ENCODE measurements around the gene FAM131C. TPM values are rescaled to one million over a fixed set of nuclear protein-coding genes. Genes with fewer than 3 reads are reported as not detected.

The FAM131C gene
- total and polyA plus RNA-seq, 2 experiments from 2014 or later, result 0.71 to 1.3 TPM

DNA sequence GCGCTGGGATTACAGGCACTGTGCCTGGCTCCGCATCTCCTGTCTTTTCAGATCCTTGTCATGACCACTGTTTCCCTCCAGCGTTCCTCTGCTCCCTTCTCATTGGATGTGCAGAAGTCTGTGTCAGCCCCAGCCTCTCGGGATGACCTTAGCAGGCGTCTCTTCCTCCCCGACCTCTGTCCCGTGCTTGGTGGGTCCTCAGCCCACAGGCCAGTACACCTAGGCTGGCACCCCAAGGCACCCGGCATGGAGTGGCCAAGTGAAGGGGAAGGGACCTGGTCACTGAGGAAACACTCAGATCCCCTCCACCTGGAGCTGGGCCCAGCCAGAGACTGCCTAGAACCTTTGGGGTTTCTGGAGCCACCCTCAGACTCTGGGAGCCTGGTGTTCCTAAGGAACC, 32.3 kb downstream of the FAM131C start:
- TF ChIP-seq POLR2AphosphoS5 (IDR thresholded peaks at IDR 0.05; ENCODE audit: low read depth), result no peak
- no peak for TF ChIP-seq JUNB (IDR thresholded peaks at IDR 0.05; ENCODE audit: unreplicated experiment)
- TF ChIP-seq CREB1 (CRISPR knock-in tag; IDR thresholded peaks at IDR 0.05; ENCODE audit: low read depth), result no peak
- TF ChIP-seq REST (IDR thresholded peaks at IDR 0.05; ENCODE audit: unreplicated experiment), result no peak
- TF ChIP-seq EZH2 (IDR thresholded peaks at IDR 0.05; ENCODE audit: low read depth, unreplicated experiment), result no peak
- TF ChIP-seq ETS1 (IDR thresholded peaks at IDR 0.05), result no peak
- no peak for TF ChIP-seq NANOG (IDR thresholded peaks at IDR 0.05; ENCODE audit: borderline replicate concordance)
- no peak for TF ChIP-seq STAT1 (IDR thresholded peaks at IDR 0.05; ENCODE audit: unreplicated experiment)
- TF ChIP-seq ZNF114 (CRISPR knock-in tag; IDR thresholded peaks at IDR 0.05), result no peak
- TF ChIP-seq, protein P1, sequence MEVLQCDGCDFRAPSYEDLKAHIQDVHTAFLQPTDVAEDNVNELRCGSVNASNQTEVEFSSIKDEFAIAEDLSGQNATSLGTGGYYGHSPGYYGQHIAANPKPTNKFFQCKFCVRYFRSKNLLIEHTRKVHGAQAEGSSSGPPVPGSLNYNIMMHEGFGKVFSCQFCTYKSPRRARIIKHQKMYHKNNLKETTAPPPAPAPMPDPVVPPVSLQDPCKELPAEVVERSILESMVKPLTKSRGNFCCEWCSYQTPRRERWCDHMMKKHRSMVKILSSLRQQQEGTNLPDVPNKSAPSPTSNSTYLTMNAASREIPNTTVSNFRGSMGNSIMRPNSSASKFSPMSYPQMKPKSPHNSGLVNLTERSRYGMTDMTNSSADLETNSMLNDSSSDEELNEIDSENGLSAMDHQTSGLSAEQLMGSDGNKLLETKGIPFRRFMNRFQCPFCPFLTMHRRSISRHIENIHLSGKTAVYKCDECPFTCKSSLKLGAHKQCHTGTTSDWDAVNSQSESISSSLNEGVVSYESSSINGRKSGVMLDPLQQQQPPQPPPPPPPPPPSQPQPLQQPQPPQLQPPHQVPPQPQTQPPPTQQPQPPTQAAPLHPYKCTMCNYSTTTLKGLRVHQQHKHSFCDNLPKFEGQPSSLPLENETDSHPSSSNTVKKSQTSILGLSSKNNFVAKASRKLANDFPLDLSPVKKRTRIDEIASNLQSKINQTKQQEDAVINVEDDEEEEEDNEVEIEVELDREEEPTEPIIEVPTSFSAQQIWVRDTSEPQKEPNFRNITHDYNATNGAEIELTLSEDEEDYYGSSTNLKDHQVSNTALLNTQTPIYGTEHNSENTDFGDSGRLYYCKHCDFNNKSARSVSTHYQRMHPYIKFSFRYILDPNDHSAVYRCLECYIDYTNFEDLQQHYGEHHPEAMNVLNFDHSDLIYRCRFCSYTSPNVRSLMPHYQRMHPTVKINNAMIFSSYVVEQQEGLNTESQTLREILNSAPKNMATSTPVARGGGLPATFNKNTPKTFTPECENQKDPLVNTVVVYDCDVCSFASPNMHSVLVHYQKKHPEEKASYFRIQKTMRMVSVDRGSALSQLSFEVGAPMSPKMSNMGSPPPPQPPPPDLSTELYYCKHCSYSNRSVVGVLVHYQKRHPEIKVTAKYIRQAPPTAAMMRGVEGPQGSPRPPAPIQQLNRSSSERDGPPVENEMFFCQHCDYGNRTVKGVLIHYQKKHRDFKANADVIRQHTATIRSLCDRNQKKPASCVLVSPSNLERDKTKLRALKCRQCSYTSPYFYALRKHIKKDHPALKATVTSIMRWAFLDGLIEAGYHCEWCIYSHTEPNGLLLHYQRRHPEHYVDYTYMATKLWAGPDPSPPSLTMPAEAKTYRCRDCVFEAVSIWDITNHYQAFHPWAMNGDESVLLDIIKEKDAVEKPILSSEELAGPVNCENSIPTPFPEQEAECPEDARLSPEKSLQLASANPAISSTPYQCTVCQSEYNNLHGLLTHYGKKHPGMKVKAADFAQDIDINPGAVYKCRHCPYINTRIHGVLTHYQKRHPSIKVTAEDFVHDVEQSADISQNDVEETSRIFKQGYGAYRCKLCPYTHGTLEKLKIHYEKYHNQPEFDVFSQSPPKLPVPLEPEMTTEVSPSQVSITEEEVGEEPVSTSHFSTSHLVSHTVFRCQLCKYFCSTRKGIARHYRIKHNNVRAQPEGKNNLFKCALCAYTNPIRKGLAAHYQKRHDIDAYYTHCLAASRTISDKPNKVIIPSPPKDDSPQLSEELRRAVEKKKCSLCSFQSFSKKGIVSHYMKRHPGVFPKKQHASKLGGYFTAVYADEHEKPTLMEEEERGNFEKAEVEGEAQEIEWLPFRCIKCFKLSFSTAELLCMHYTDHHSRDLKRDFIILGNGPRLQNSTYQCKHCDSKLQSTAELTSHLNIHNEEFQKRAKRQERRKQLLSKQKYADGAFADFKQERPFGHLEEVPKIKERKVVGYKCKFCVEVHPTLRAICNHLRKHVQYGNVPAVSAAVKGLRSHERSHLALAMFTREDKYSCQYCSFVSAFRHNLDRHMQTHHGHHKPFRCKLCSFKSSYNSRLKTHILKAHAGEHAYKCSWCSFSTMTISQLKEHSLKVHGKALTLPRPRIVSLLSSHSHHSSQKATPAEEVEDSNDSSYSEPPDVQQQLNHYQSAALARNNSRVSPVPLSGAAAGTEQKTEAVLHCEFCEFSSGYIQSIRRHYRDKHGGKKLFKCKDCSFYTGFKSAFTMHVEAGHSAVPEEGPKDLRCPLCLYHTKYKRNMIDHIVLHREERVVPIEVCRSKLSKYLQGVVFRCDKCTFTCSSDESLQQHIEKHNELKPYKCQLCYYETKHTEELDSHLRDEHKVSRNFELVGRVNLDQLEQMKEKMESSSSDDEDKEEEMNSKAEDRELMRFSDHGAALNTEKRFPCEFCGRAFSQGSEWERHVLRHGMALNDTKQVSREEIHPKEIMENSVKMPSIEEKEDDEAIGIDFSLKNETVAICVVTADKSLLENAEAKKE (CRISPR knock-in tag; IDR thresholded peaks at IDR 0.05), result no peak
- TF ChIP-seq, protein P2, sequence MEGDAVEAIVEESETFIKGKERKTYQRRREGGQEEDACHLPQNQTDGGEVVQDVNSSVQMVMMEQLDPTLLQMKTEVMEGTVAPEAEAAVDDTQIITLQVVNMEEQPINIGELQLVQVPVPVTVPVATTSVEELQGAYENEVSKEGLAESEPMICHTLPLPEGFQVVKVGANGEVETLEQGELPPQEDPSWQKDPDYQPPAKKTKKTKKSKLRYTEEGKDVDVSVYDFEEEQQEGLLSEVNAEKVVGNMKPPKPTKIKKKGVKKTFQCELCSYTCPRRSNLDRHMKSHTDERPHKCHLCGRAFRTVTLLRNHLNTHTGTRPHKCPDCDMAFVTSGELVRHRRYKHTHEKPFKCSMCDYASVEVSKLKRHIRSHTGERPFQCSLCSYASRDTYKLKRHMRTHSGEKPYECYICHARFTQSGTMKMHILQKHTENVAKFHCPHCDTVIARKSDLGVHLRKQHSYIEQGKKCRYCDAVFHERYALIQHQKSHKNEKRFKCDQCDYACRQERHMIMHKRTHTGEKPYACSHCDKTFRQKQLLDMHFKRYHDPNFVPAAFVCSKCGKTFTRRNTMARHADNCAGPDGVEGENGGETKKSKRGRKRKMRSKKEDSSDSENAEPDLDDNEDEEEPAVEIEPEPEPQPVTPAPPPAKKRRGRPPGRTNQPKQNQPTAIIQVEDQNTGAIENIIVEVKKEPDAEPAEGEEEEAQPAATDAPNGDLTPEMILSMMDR (conservative IDR thresholded peaks at IDR 0.05; ENCODE audit: low read depth in 2 of 2), result no peak
- TF ChIP-seq ZNF331 (CRISPR knock-in tag; IDR thresholded peaks at IDR 0.05; ENCODE audit: low read depth), result no peak
- no peak for TF ChIP-seq EZH2phosphoT487 (IDR thresholded peaks at IDR 0.05; ENCODE audit: unreplicated experiment)
- no peak for ATAC-seq
- Mint-ChIP-seq H3K27me3 (ENCODE audit: insufficient read depth, low read depth, poor library complexity) (peaks cover 14% of the 10 kb centered on the region), H3K4me3 (no peak overlapping the region), H3K4me1 (peaks cover 7% of the 10 kb centered on the region; the same call in 2 of the 3 replicates), H3K36me3 (ENCODE audit: low read depth) (no peaks in the 10 kb centered on the region), H3K27ac (no peak overlapping the region), H3K9me3 (no peaks in the 10 kb centered on the region)
- Histone ChIP-seq H2AFZ (no peak overlapping the region), H3K36me3 (ENCODE audit: insufficient read depth) (no peaks in the 10 kb centered on the region), H3K27ac (ENCODE audit: low read depth) (no peak overlapping the region), H3K9me2 (ENCODE audit: insufficient read depth) (no peaks in the 10 kb centered on the region), H3K79me2 (replicated peaks; ENCODE audit: insufficient read depth) (no peaks in the 10 kb centered on the region), H3K4me1 (ENCODE audit: insufficient read depth) (no peaks in the 10 kb centered on the region), H3K4me3 (no peak overlapping the region), H3K4me2 (no peak overlapping the region), H3K27me3 (ENCODE audit: insufficient read depth) (no peaks in the 10 kb centered on the region), H4K20me1 (replicated peaks; ENCODE audit: insufficient read depth) (no peaks in the 10 kb centered on the region), H3F3A (replicated peaks; ENCODE audit: low read depth) (no peaks in the 10 kb centered on the region)
- DNase-seq (ENCODE audit: low spot score), result no peak

Data from GM23338 (cell line).